GM12874 (cell line): Measurements from ENCODE around the gene IGF1R.

Experiments used
- TF ChIP-seq, protein P1 (sequence below): IDR thresholded peaks from 2 replicates; pipeline ENCODE4 v1.5.1; 2011; ENCODE audit warnings: low read depth, mild to moderate bottlenecking, control low read depth, low read length, moderate library complexity; ENCODE audit not compliant: insufficient read depth

IGF1R gene

DNA sequence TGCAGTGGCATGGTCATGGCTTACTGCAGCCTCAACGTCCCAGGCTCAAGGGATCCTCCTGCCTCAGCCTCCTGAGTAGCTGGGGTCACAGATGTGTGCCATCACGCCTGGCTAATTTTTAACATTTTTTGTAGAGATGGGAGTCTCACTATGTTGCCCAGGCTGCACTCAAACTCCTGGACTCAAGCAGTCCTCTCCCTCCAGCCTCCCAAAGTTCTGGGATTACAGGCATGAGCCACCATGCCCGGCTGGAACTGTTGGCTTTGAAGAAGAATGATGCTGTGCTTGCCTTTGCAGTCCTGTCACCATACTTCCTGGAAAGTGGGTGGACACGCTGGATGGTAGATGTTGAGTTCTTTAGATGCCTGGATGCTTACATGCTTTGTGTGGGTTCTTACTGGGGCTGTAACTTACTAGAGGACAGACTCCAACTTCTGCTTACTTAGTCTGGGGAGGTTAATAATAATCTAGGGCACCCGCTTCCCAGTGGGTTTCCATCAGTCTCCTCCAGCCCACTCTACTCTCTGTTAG, 36.7 kb downstream of the IGF1R start:
- TF ChIP-seq, protein P1, sequence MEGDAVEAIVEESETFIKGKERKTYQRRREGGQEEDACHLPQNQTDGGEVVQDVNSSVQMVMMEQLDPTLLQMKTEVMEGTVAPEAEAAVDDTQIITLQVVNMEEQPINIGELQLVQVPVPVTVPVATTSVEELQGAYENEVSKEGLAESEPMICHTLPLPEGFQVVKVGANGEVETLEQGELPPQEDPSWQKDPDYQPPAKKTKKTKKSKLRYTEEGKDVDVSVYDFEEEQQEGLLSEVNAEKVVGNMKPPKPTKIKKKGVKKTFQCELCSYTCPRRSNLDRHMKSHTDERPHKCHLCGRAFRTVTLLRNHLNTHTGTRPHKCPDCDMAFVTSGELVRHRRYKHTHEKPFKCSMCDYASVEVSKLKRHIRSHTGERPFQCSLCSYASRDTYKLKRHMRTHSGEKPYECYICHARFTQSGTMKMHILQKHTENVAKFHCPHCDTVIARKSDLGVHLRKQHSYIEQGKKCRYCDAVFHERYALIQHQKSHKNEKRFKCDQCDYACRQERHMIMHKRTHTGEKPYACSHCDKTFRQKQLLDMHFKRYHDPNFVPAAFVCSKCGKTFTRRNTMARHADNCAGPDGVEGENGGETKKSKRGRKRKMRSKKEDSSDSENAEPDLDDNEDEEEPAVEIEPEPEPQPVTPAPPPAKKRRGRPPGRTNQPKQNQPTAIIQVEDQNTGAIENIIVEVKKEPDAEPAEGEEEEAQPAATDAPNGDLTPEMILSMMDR = no peak

- TF ChIP-seq, protein P1 = no peak
These were observed 38.6 kb downstream of the IGF1R start for GRCh38 chr15:98686983-98687382.

- TF ChIP-seq, protein P1 = no peak
These were observed 41.1 kb downstream of the IGF1R start for GRCh38 chr15:98689431-98689861.

DNA sequence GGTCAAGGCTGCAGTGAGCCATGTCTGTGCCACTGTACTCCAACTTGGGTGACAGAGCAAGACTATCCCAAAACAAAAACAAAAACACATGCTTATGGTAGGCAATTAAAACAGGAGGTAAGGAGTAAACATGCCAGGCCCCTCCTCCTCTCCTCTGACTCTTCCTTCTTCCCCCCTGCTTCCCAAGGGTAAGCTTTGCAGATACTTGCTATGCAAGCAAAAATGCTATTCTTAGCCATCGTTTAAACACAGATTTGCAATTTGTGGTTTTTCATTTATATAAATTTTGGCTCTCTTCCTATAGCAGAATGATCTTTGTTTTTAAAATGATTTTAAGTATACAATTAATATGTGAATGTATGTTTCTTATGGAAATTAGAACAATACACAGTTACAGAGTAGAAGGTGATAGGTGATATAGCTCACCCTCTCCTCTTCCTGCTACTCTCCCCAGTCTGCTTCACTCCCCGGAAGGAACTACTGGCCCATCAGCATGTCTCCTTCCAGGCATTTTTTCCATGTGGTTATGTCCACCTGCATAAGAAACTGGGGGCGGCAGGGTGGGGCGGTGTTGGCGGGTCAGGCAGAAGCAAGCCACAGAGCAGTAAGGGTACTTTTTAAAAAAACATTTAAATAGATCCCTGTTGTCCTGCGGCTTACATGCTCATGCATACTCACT, 42.1 kb downstream of the IGF1R start:
- TF ChIP-seq, protein P1 = no peak

DNA sequence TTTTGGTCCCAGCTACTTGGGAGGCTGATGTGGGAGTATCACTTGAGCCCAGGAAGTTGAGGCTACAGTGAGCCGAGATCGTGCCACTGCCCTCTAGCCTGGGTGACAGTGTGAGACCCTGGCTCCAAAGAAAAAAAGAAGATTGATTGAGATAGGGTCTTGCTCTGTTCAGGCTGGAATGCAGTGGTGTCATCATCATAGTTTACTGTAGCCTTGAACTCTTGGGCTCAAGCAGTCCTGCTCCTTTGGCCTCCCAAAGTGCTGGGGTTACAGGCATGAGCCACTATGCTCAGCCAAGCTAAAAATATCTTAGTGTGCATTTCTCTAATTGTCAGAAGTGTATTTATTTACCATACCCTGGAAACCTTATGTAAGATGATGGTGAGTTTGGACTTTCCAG, 43.9 kb downstream of the IGF1R start:
- TF ChIP-seq, protein P1 = no peak

DNA sequence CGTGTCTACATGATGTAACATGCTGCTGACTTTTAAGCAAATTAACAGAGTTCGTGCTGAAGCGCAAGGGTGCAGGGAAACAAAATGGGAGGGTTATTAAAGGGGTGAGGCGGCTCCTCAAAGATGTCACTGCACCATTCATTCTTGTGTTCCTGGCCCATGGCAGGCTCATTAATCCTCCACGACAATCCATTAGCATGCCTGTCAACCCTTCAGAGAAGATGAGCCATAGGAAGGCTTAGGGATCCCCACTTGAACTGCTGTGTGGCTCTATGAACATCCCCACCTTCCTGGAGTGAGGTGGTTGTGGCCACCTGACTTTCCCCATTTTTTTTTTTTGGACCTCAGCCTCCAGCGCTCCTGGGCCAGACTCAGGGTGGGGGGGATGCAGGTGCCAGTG, 45.8 kb downstream of the IGF1R start:
- TF ChIP-seq, protein P1 = no peak

DNA sequence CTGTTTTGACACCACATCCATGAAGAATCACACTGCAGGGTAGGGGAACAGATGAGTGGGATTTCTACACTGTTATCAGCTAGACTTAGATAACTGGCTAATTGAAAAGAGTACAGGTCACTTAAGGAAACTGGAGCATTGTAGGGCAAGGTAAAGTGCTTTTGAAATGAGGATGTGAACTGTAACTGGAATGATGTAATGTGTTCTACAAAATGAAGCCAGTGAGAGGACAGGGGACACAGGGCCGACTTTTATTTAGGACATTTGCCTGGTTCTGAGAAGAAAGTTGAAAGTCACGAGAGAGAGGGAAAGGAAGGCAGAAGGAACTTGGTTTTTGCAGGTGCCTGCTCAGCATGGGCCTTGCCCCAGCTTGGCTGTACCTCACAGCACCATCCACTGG, 50.5 kb downstream of the IGF1R start:
- TF ChIP-seq, protein P1 = no peak
